ENCODE data around the gene POLN.

- TF ChIP-seq, protein P1, sequence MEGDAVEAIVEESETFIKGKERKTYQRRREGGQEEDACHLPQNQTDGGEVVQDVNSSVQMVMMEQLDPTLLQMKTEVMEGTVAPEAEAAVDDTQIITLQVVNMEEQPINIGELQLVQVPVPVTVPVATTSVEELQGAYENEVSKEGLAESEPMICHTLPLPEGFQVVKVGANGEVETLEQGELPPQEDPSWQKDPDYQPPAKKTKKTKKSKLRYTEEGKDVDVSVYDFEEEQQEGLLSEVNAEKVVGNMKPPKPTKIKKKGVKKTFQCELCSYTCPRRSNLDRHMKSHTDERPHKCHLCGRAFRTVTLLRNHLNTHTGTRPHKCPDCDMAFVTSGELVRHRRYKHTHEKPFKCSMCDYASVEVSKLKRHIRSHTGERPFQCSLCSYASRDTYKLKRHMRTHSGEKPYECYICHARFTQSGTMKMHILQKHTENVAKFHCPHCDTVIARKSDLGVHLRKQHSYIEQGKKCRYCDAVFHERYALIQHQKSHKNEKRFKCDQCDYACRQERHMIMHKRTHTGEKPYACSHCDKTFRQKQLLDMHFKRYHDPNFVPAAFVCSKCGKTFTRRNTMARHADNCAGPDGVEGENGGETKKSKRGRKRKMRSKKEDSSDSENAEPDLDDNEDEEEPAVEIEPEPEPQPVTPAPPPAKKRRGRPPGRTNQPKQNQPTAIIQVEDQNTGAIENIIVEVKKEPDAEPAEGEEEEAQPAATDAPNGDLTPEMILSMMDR (IDR thresholded peaks at IDR 0.05), result no peak
- no peak for TF ChIP-seq EP300 (IDR thresholded peaks at IDR 0.05; ENCODE audit: low read depth)
- TF ChIP-seq POLR2AphosphoS5 (IDR thresholded peaks at IDR 0.05), result no peak
Observed at GRCh38 chr4:2269206-2269531, 27.2 kb upstream of the POLN start.

Data from transverse colon (tissue), 4 donors.